ENCODE results near the gene C11orf58. TPM values are rescaled to one million over a fixed set of nuclear protein-coding genes. Genes with fewer than 3 reads are reported as not detected.

The C11orf58 gene
- total RNA-seq, 1 donor from 2014 or later, result 143 TPM

GRCh38 chr11:16791191-16791961 lies 52.9 kb downstream of the C11orf58 start:
- Mint-ChIP-seq H3K4me3 (ENCODE audit: unreplicated experiment) (peak overlapping the region; percentile 6), H3K27ac (ENCODE audit: unreplicated experiment) (peak overlapping the region; percentile 92), H3K36me3 (ENCODE audit: unreplicated experiment) (no peaks in the 10 kb centered on the region), H3K9me3 (ENCODE audit: unreplicated experiment) (no peaks in the 10 kb centered on the region), H3K27me3 (ENCODE audit: unreplicated experiment) (no peaks in the 10 kb centered on the region), H3K4me1 (ENCODE audit: unreplicated experiment) (peaks cover 50% of the 10 kb centered on the region)
- TF ChIP-seq CTCF (IDR thresholded peaks at IDR 0.05), result no peak
- DNase-seq (ENCODE audit: extremely low spot score, unreplicated experiment), result no peak

GRCh38 chr11:16792426-16792825 lies 54.0 kb downstream of the C11orf58 start:
- Mint-ChIP-seq H3K27ac (ENCODE audit: unreplicated experiment) (peak overlapping the region; percentile 92), H3K36me3 (ENCODE audit: unreplicated experiment) (no peaks in the 10 kb centered on the region), H3K9me3 (ENCODE audit: unreplicated experiment) (no peaks in the 10 kb centered on the region), H3K27me3 (ENCODE audit: unreplicated experiment) (no peaks in the 10 kb centered on the region), H3K4me1 (ENCODE audit: unreplicated experiment) (peaks cover 45% of the 10 kb centered on the region), H3K4me3 (ENCODE audit: unreplicated experiment) (no peak overlapping the region)
- no peak for DNase-seq (ENCODE audit: extremely low spot score, unreplicated experiment)
- TF ChIP-seq CTCF (IDR thresholded peaks at IDR 0.05), result no peak

- no peak for TF ChIP-seq CTCF (IDR thresholded peaks at IDR 0.05)
- Mint-ChIP-seq H3K4me3 (ENCODE audit: unreplicated experiment) (no peak overlapping the region), H3K27me3 (ENCODE audit: unreplicated experiment) (no peaks in the 10 kb centered on the region), H3K4me1 (ENCODE audit: unreplicated experiment) (peaks cover 42% of the 10 kb centered on the region), H3K9me3 (ENCODE audit: unreplicated experiment) (no peaks in the 10 kb centered on the region), H3K27ac (ENCODE audit: unreplicated experiment) (peak overlapping the region; percentile 50), H3K36me3 (ENCODE audit: unreplicated experiment) (no peaks in the 10 kb centered on the region)
- no peak for DNase-seq (ENCODE audit: extremely low spot score, unreplicated experiment)
Measured at GRCh38 chr11:16793009-16793408, 54.6 kb downstream of the C11orf58 start.

GRCh38 chr11:16793511-16793910 lies 55.1 kb downstream of the C11orf58 start:
- no peak for DNase-seq (ENCODE audit: extremely low spot score, unreplicated experiment)
- peaks cover 38% of the 10 kb centered on the region for H3K4me1 Mint-ChIP-seq (ENCODE audit: unreplicated experiment)

More at GRCh38 chr11:16793511-16793910, 55.1 kb downstream of the C11orf58 start:
- Mint-ChIP-seq H3K27ac (ENCODE audit: unreplicated experiment) (peak overlapping the region; percentile 50), H3K27me3 (ENCODE audit: unreplicated experiment) (no peaks in the 10 kb centered on the region), H3K4me3 (ENCODE audit: unreplicated experiment) (no peak overlapping the region), H3K9me3 (ENCODE audit: unreplicated experiment) (no peaks in the 10 kb centered on the region), H3K36me3 (ENCODE audit: unreplicated experiment) (no peaks in the 10 kb centered on the region)
- TF ChIP-seq CTCF (IDR thresholded peaks at IDR 0.05), result no peak
